GM19035 (cell line): ENCODE measurements around the gene LCP2.

Source experiments
- ATAC-seq: cut with Tn5 transposase; IDR thresholded peaks from one replicate; pipeline ENCODE4 v1.9.1; 2021; ENCODE audit not compliant: unreplicated experiment

Gene LCP2

GRCh38 chr5:170297589-170298462 lies at the start of gene LCP2:
TSS of gene LCP2 (minus strand) at chr5:170297777. CDS start at chr5:170297611, 166 bp downstream.
- peak; percentile 39 for ATAC-seq

- no peak for ATAC-seq
Measured at GRCh38 chr5:170347022-170347567, 49.5 kb upstream of the LCP2 start.

GRCh38 chr5:170345971-170346370 lies 48.4 kb upstream of the LCP2 start:
- ATAC-seq: no peak

GRCh38 chr5:170343177-170343576 lies 45.6 kb upstream of the LCP2 start:
- no peak for ATAC-seq

- no peak for ATAC-seq
Measured at GRCh38 chr5:170342153-170342725, 44.7 kb upstream of the LCP2 start.

- no peak for ATAC-seq
Measured at GRCh38 chr5:170341545-170341944, 44.0 kb upstream of the LCP2 start.

GRCh38 chr5:170339780-170340167 lies 42.2 kb upstream of the LCP2 start:
- ATAC-seq: no peak

- peak; percentile 83 for ATAC-seq
Measured at GRCh38 chr5:170338933-170339779, 41.6 kb upstream of the LCP2 start.

GRCh38 chr5:170338291-170338690 lies 40.7 kb upstream of the LCP2 start:
- ATAC-seq: no peak

GRCh38 chr5:170337045-170337733 lies 39.6 kb upstream of the LCP2 start:
- no peak for ATAC-seq

- ATAC-seq: no peak
Measured at GRCh38 chr5:170336065-170336464, 38.5 kb upstream of the LCP2 start.

GRCh38 chr5:170334626-170335025 lies 37.0 kb upstream of the LCP2 start:
- no peak for ATAC-seq

- ATAC-seq: peak; percentile 32
Measured at GRCh38 chr5:170333161-170333910, 35.8 kb upstream of the LCP2 start.

- ATAC-seq: no peak
Measured at GRCh38 chr5:170332058-170332457, 34.5 kb upstream of the LCP2 start.

- no peak for ATAC-seq
Measured at GRCh38 chr5:170330568-170331054, 33.0 kb upstream of the LCP2 start.

GRCh38 chr5:170329524-170329923 lies 31.9 kb upstream of the LCP2 start:
- no peak for ATAC-seq

GRCh38 chr5:170327829-170328228 lies 30.3 kb upstream of the LCP2 start:
- ATAC-seq: no peak

- ATAC-seq: no peak
Measured at GRCh38 chr5:170327168-170327567, 29.6 kb upstream of the LCP2 start.

- ATAC-seq: no peak
Measured at GRCh38 chr5:170319301-170319700, 21.7 kb upstream of the LCP2 start.

GRCh38 chr5:170317499-170317898 lies 19.9 kb upstream of the LCP2 start:
- ATAC-seq: no peak
